ENCODE measurements around the gene ATP10A.

The ATP10A gene

DNA sequence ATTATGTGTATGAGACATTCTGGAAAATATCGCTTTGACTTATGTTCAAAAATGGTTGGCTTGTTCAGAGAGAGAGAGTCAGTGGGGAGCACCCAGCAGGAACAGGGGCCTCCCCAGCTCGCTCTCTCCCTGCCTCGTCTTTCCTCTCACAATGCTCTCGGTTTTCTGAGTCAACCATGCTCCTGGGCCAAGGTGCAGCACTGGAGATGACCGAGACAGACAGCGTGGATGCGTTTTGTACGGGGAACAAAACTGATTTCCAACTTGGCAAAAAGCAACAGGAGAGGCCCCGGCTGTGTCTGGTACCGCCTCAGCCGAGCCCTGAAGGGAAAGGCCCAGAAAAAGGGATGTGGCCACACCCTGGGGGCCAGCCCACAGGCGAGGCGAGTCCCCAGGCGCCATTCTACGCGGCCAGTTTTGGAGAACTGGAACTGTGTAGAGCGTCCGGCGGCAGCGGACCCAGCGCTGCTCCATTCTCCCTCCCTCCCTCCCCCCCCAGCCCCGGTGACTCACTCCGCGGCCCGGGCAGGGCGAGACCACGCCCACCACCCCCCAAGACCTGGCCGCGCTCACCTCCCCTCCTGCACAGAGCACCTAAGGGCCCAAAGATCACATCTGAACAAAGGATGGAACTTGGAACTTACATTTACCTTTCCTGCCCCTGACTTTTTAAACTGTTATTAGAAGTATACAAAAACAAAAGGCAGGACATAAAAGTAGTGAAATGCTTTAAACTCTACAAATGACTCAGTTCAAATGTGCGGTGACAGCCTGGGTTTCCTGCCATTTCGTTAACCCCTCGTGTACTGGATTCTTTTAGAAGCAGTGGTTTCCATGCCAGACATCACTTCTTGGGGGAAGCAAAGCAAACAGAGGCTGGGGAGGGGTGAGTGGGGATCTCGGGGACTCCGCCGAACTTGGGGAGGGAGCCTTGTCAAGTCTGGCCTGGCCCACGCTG is 12.7 kb downstream of the ATP10A start:
- peak overlapping the region; percentile 45 for H3K4me3 ChIP-seq (ENCODE audit: low read depth, low read length)
- peak; percentile 77 for DNase-seq (ENCODE audit: low read depth)
- TF ChIP-seq CTCF (IDR thresholded peaks at IDR 0.05; ENCODE audit: insufficient read depth, low read depth, low read length, missing control alignments) = no peak

GRCh38 chr15:25849157-25849921 is 13.8 kb downstream of the ATP10A start:
- TF ChIP-seq CTCF (IDR thresholded peaks at IDR 0.05; ENCODE audit: insufficient read depth, low read depth, low read length, missing control alignments) = no peak
- no peak overlapping the region for H3K4me3 ChIP-seq (ENCODE audit: low read depth, low read length)
- DNase-seq (ENCODE audit: low read depth) = no peak

GRCh38 chr15:25848784-25849156 is 14.4 kb downstream of the ATP10A start:
- H3K4me3 ChIP-seq (ENCODE audit: low read depth, low read length) = no peak overlapping the region
- no peak for DNase-seq (ENCODE audit: low read depth)
- no peak for TF ChIP-seq CTCF (IDR thresholded peaks at IDR 0.05; ENCODE audit: insufficient read depth, low read depth, low read length, missing control alignments)

DNA sequence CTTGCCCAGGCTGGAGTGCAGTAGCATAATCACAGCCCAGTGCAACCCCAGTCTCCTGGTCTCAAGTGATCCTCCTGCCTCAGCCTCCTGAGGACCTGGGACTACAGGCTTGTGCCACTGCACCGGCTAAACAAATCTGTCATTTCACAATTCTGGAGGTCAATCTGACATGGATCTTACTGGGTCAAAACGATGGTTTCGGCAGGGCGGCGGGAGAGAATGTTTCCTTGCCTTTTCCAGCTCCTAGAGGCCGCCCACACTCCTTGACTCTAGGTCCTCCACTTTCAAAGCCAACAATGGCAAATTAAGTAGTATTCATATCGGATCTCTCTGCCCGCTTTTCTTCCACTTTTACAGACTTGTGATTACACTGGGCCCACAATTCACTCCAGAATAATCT is 14.8 kb downstream of the ATP10A start:
- no peak for TF ChIP-seq CTCF (IDR thresholded peaks at IDR 0.05; ENCODE audit: insufficient read depth, low read depth, low read length, missing control alignments)
- no peak for DNase-seq (ENCODE audit: low read depth)
- no peak overlapping the region for H3K4me3 ChIP-seq (ENCODE audit: low read depth, low read length)

DNA sequence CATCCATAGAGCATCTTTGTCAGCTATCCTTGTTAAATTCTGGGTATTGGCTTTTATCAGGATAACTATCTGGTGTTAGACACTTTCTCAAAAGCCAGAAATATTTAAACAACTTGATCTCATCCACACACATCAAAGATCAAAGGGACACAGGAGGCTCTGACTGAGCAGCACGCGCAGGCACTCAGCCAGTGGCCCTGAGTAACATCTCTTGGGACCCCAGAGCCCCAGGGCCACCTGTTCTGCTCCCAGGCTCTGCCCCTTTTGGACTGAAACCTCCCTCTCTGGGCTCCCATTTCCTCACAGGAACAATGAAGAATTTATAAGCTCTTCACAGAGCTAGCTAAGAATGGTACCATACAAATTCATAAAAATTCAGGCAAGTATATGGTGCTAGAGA is 16.1 kb downstream of the ATP10A start:
- no peak overlapping the region for H3K4me3 ChIP-seq (ENCODE audit: low read depth, low read length)
- no peak for DNase-seq (ENCODE audit: low read depth)
- TF ChIP-seq CTCF (IDR thresholded peaks at IDR 0.05; ENCODE audit: insufficient read depth, low read depth, low read length, missing control alignments) = no peak

DNA sequence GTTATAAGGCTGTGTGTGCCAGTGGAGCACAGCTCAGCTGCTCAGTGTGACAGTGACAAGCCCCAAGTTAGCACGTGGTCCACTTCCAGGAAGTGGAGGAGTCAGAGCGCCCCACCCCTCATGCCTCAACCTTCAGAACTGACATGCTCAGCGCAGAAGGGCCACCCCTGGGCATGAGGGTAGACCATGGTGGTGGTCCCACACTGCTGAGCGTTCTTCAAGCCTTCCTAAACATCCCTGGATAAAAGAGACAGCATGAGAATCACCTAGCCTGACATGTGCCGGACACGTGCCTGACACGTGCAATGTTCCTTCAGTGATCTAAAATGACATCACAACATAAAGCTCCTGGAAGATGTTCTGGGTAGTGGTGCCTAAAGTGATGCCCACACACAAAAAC is 16.8 kb downstream of the ATP10A start:
- no peak for TF ChIP-seq CTCF (IDR thresholded peaks at IDR 0.05; ENCODE audit: insufficient read depth, low read depth, low read length, missing control alignments)
- DNase-seq (ENCODE audit: low read depth) = no peak
- H3K4me3 ChIP-seq (ENCODE audit: low read depth, low read length) = no peak overlapping the region
